ENCODE results near the gene ARL8B.

DNA sequence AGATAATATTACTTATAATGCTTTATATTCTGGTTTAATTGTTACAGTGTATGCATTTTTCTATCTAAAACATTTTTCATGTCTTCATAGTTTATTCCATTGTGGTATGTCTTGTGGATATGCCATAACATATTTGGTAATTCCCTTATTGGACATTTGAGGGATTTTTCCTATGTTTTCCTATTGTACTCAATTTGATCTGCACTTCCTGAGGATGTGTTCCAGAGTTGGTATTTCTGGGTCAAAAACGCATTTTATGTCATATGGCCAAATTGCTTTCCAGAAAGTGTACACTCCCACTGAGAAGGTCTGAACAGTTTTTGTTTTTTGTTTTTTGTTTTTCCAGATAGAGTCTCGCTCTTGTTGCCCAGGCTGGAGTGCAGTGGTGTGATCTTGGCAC, 6.8 kb downstream of the ARL8B start:
- TF ChIP-seq, protein P1, sequence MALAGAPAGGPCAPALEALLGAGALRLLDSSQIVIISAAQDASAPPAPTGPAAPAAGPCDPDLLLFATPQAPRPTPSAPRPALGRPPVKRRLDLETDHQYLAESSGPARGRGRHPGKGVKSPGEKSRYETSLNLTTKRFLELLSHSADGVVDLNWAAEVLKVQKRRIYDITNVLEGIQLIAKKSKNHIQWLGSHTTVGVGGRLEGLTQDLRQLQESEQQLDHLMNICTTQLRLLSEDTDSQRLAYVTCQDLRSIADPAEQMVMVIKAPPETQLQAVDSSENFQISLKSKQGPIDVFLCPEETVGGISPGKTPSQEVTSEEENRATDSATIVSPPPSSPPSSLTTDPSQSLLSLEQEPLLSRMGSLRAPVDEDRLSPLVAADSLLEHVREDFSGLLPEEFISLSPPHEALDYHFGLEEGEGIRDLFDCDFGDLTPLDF (CRISPR knock-in tag; IDR thresholded peaks at IDR 0.05) = no peak
- TF ChIP-seq, protein P2, sequence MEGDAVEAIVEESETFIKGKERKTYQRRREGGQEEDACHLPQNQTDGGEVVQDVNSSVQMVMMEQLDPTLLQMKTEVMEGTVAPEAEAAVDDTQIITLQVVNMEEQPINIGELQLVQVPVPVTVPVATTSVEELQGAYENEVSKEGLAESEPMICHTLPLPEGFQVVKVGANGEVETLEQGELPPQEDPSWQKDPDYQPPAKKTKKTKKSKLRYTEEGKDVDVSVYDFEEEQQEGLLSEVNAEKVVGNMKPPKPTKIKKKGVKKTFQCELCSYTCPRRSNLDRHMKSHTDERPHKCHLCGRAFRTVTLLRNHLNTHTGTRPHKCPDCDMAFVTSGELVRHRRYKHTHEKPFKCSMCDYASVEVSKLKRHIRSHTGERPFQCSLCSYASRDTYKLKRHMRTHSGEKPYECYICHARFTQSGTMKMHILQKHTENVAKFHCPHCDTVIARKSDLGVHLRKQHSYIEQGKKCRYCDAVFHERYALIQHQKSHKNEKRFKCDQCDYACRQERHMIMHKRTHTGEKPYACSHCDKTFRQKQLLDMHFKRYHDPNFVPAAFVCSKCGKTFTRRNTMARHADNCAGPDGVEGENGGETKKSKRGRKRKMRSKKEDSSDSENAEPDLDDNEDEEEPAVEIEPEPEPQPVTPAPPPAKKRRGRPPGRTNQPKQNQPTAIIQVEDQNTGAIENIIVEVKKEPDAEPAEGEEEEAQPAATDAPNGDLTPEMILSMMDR (IDR thresholded peaks at IDR 0.05) = no peak
- TF ChIP-seq, protein P3, sequence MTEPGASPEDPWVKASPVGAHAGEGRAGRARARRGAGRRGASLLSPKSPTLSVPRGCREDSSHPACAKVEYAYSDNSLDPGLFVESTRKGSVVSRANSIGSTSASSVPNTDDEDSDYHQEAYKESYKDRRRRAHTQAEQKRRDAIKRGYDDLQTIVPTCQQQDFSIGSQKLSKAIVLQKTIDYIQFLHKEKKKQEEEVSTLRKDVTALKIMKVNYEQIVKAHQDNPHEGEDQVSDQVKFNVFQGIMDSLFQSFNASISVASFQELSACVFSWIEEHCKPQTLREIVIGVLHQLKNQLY (CRISPR knock-in tag; IDR thresholded peaks at IDR 0.05) = no peak
- TF ChIP-seq FOXJ3 (CRISPR knock-in tag; IDR thresholded peaks at IDR 0.05; ENCODE audit: borderline replicate concordance) = no peak
- TF ChIP-seq CREB1 (CRISPR knock-in tag; IDR thresholded peaks at IDR 0.05) = no peak
- no peak for TF ChIP-seq NFE2L1 (CRISPR knock-in tag; IDR thresholded peaks at IDR 0.05)
